Measurements from ENCODE around the gene SIMC1.
"Not testable (repeated sequence)": the region's sequence is repeated elsewhere in the genome, so short reads cannot be mapped to it uniquely, and the experiment has no call there.

Gene SIMC1

GRCh38 chr5:176196781-176197180 is 41.4 kb upstream of the SIMC1 start:
- H3K36me3 ChIP-seq (ENCODE audit: control insufficient read depth in 1 of 2, insufficient read depth in 2 of 2, low read length in 2 of 2); H3K27me3 ChIP-seq (ENCODE audit: low read depth, low read length); H3K4me3 ChIP-seq (ENCODE audit: low read depth in 1 of 2, low read length in 2 of 2); H3K27ac ChIP-seq (ENCODE audit: low read length); H3K4me1 ChIP-seq (ENCODE audit: control insufficient read depth in 1 of 2, insufficient read depth in 2 of 2, low read length in 2 of 2); H3K9me3 ChIP-seq (ENCODE audit: control insufficient read depth in 1 of 2, low read length in 2 of 2): not testable (repeated sequence)

- not testable (repeated sequence) for H3K27me3 ChIP-seq (ENCODE audit: low read depth, low read length); H3K9me3 ChIP-seq (ENCODE audit: control insufficient read depth in 1 of 2, low read length in 2 of 2); H3K4me3 ChIP-seq (ENCODE audit: low read depth in 1 of 2, low read length in 2 of 2); H3K4me1 ChIP-seq (ENCODE audit: control insufficient read depth in 1 of 2, insufficient read depth in 2 of 2, low read length in 2 of 2); H3K36me3 ChIP-seq (ENCODE audit: control insufficient read depth in 1 of 2, insufficient read depth in 2 of 2, low read length in 2 of 2); H3K27ac ChIP-seq (ENCODE audit: low read length)
Measured at GRCh38 chr5:176197234-176197858, 40.9 kb upstream of the SIMC1 start.

- not testable (repeated sequence) for H3K9me3 ChIP-seq (ENCODE audit: control insufficient read depth in 1 of 2, low read length in 2 of 2); H3K4me1 ChIP-seq (ENCODE audit: control insufficient read depth in 1 of 2, insufficient read depth in 2 of 2, low read length in 2 of 2); H3K4me3 ChIP-seq (ENCODE audit: low read depth in 1 of 2, low read length in 2 of 2); H3K27ac ChIP-seq (ENCODE audit: low read length); H3K36me3 ChIP-seq (ENCODE audit: control insufficient read depth in 1 of 2, insufficient read depth in 2 of 2, low read length in 2 of 2); H3K27me3 ChIP-seq (ENCODE audit: low read depth, low read length)
Measured at GRCh38 chr5:176198299-176198698, 39.9 kb upstream of the SIMC1 start.

GRCh38 chr5:176198991-176199733 is 39.1 kb upstream of the SIMC1 start:
- H3K36me3 ChIP-seq (ENCODE audit: control insufficient read depth in 1 of 2, insufficient read depth in 2 of 2, low read length in 2 of 2); H3K27ac ChIP-seq (ENCODE audit: low read length); H3K27me3 ChIP-seq (ENCODE audit: low read depth, low read length); H3K9me3 ChIP-seq (ENCODE audit: control insufficient read depth in 1 of 2, low read length in 2 of 2); H3K4me1 ChIP-seq (ENCODE audit: control insufficient read depth in 1 of 2, insufficient read depth in 2 of 2, low read length in 2 of 2): not testable (repeated sequence)
- H3K4me3 ChIP-seq (ENCODE audit: low read depth in 1 of 2, low read length in 2 of 2): peak overlapping the region in 1 of 2 donors; percentile 45

GRCh38 chr5:176199803-176200399 is 38.3 kb upstream of the SIMC1 start:
- H3K9me3 ChIP-seq (ENCODE audit: control insufficient read depth in 1 of 2, low read length in 2 of 2); H3K27me3 ChIP-seq (ENCODE audit: low read depth, low read length); H3K27ac ChIP-seq (ENCODE audit: low read length); H3K4me1 ChIP-seq (ENCODE audit: control insufficient read depth in 1 of 2, insufficient read depth in 2 of 2, low read length in 2 of 2); H3K36me3 ChIP-seq (ENCODE audit: control insufficient read depth in 1 of 2, insufficient read depth in 2 of 2, low read length in 2 of 2): not testable (repeated sequence)
- H3K4me3 ChIP-seq (ENCODE audit: low read depth in 1 of 2, low read length in 2 of 2): peak overlapping the region in 1 of 2 donors; percentile 45

- H3K27ac ChIP-seq (ENCODE audit: low read length): no peak overlapping the region
- H3K27me3 ChIP-seq (ENCODE audit: low read depth, low read length): no peaks in the 10 kb centered on the region
Measured at GRCh38 chr5:176201811-176202210, 36.4 kb upstream of the SIMC1 start.

GRCh38 chr5:176203086-176203485 is 35.1 kb upstream of the SIMC1 start:
- H3K9me3 ChIP-seq (ENCODE audit: control insufficient read depth in 1 of 2, low read length in 2 of 2): peaks cover 0 to under 1% of the 10 kb centered on the region in 2 donors
- no peaks in the 10 kb centered on the region for H3K27me3 ChIP-seq (ENCODE audit: low read depth, low read length)

More at GRCh38 chr5:176201811-176202210, 36.4 kb upstream of the SIMC1 start:
- Histone ChIP-seq H3K9me3 (ENCODE audit: control insufficient read depth in 1 of 2, low read length in 2 of 2) (no peaks in the 10 kb centered on the region), H3K4me3 (ENCODE audit: low read depth in 1 of 2, low read length in 2 of 2) (no peak overlapping the region), H3K36me3 (ENCODE audit: control insufficient read depth in 1 of 2, insufficient read depth in 2 of 2, low read length in 2 of 2) (no peaks in the 10 kb centered on the region), H3K4me1 (ENCODE audit: control insufficient read depth in 1 of 2, insufficient read depth in 2 of 2, low read length in 2 of 2) (no peaks in the 10 kb centered on the region)

GRCh38 chr5:176203535-176203934 is 34.7 kb upstream of the SIMC1 start:
- H3K4me1 ChIP-seq (ENCODE audit: control insufficient read depth in 1 of 2, insufficient read depth in 2 of 2, low read length in 2 of 2); H3K36me3 ChIP-seq (ENCODE audit: control insufficient read depth in 1 of 2, insufficient read depth in 2 of 2, low read length in 2 of 2); H3K27me3 ChIP-seq (ENCODE audit: low read depth, low read length); H3K27ac ChIP-seq (ENCODE audit: low read length); H3K9me3 ChIP-seq (ENCODE audit: control insufficient read depth in 1 of 2, low read length in 2 of 2); H3K4me3 ChIP-seq (ENCODE audit: low read depth in 1 of 2, low read length in 2 of 2): not testable (repeated sequence)

More at GRCh38 chr5:176203086-176203485, 35.1 kb upstream of the SIMC1 start:
- Histone ChIP-seq H3K4me3 (ENCODE audit: low read depth in 1 of 2, low read length in 2 of 2) (no peak overlapping the region), H3K36me3 (ENCODE audit: control insufficient read depth in 1 of 2, insufficient read depth in 2 of 2, low read length in 2 of 2) (no peaks in the 10 kb centered on the region), H3K27ac (ENCODE audit: low read length) (no peak overlapping the region), H3K4me1 (ENCODE audit: control insufficient read depth in 1 of 2, insufficient read depth in 2 of 2, low read length in 2 of 2) (no peaks in the 10 kb centered on the region)

GRCh38 chr5:176214466-176215021 is 23.7 kb upstream of the SIMC1 start:
- H3K9me3 ChIP-seq (ENCODE audit: control insufficient read depth in 1 of 2, low read length in 2 of 2); H3K27me3 ChIP-seq (ENCODE audit: low read depth, low read length); H3K4me1 ChIP-seq (ENCODE audit: control insufficient read depth in 1 of 2, insufficient read depth in 2 of 2, low read length in 2 of 2); H3K4me3 ChIP-seq (ENCODE audit: low read depth in 1 of 2, low read length in 2 of 2); H3K27ac ChIP-seq (ENCODE audit: low read length); H3K36me3 ChIP-seq (ENCODE audit: control insufficient read depth in 1 of 2, insufficient read depth in 2 of 2, low read length in 2 of 2): not testable (repeated sequence)

GRCh38 chr5:176216393-176216916 is 21.8 kb upstream of the SIMC1 start:
- H3K4me3 ChIP-seq (ENCODE audit: low read depth in 1 of 2, low read length in 2 of 2); H3K27ac ChIP-seq (ENCODE audit: low read length); H3K27me3 ChIP-seq (ENCODE audit: low read depth, low read length); H3K36me3 ChIP-seq (ENCODE audit: control insufficient read depth in 1 of 2, insufficient read depth in 2 of 2, low read length in 2 of 2); H3K4me1 ChIP-seq (ENCODE audit: control insufficient read depth in 1 of 2, insufficient read depth in 2 of 2, low read length in 2 of 2); H3K9me3 ChIP-seq (ENCODE audit: control insufficient read depth in 1 of 2, low read length in 2 of 2): not testable (repeated sequence)

GRCh38 chr5:176217188-176217729 is 21.0 kb upstream of the SIMC1 start:
- H3K36me3 ChIP-seq (ENCODE audit: control insufficient read depth in 1 of 2, insufficient read depth in 2 of 2, low read length in 2 of 2); H3K27ac ChIP-seq (ENCODE audit: low read length); H3K4me1 ChIP-seq (ENCODE audit: control insufficient read depth in 1 of 2, insufficient read depth in 2 of 2, low read length in 2 of 2); H3K27me3 ChIP-seq (ENCODE audit: low read depth, low read length); H3K4me3 ChIP-seq (ENCODE audit: low read depth in 1 of 2, low read length in 2 of 2); H3K9me3 ChIP-seq (ENCODE audit: control insufficient read depth in 1 of 2, low read length in 2 of 2): not testable (repeated sequence)

Measured in muscle layer of duodenum (tissue), 2 donors.